ENCODE results near the gene CSF3.

DNA sequence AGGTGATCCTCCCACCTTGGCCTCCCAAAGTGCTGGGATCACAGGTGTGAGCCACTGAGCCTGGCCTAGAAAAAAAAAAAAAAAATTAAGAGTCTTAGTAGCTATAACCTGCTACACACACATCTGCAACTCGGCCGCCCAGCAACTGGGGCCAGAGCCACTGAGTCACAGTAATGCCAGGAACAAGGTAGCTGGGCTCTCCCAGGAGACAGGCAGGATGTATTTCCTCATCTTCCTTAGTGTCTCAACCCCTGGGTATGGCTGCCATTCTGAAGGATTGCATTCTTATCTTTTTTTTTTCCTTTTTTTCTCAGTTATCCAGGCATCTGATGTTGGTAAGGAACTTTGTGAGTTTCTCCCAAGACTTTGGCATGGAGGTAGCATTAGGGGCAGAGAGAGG, 41.7 kb upstream of the CSF3 start:
- TF ChIP-seq, protein P1, sequence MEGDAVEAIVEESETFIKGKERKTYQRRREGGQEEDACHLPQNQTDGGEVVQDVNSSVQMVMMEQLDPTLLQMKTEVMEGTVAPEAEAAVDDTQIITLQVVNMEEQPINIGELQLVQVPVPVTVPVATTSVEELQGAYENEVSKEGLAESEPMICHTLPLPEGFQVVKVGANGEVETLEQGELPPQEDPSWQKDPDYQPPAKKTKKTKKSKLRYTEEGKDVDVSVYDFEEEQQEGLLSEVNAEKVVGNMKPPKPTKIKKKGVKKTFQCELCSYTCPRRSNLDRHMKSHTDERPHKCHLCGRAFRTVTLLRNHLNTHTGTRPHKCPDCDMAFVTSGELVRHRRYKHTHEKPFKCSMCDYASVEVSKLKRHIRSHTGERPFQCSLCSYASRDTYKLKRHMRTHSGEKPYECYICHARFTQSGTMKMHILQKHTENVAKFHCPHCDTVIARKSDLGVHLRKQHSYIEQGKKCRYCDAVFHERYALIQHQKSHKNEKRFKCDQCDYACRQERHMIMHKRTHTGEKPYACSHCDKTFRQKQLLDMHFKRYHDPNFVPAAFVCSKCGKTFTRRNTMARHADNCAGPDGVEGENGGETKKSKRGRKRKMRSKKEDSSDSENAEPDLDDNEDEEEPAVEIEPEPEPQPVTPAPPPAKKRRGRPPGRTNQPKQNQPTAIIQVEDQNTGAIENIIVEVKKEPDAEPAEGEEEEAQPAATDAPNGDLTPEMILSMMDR (IDR thresholded peaks at IDR 0.05): no peak
- TF ChIP-seq POLR2A (IDR thresholded peaks at IDR 0.05): no peak
